COLO668 (cell line): Measurements from ENCODE around the gene TMEM147.
"Not testable (repeated sequence)": the region's sequence is repeated elsewhere in the genome, so short reads cannot be mapped to it uniquely, and the experiment has no call there.

ENCODE experiments used
- DNase-seq: peaks from one replicate; lab custom pipeline; 2025; ENCODE audit not compliant: unreplicated experiment; lab: John Stamatoyannopoulos, UW

Gene TMEM147

DNA sequence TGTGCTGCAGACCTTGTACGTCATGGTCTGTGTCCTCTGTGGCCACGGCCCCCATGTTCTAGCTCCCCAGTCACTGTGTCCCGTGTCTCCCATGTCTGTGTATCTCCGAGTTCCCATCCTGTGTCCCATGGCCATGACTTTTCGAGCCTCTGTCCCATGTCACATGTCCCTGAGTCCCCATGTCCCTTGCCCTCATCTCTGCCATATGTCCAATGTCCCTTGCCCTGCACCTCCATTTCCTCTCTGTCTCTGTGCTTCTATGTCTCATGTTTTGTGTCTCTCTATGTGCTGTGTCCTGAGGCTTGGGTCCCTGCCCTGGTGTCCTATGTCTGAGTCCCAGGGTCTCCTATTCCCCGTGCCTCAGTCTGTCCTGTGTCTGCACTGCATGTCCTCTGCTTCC lies 16.0 kb downstream of the TMEM147 start:
- no peak for DNase-seq

DNA sequence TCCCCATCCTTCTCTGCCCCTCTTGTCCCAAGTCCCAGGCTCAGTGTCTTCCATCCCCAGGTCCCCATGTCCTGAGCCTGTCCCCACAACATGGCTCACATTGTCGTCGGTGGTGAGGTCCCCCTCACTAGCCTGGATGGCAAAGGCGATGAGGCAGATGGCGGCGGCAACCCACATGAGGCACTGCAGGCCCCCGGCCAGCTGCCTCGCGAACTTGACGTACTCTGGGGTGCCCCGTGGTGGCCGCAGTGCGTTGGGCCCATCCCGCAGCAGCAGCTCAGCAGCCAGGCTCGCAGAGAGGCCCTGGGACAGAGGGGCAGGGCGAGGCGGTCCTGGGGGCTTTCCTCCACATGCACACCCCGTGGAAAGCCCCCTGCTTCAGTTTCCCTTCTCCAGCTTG lies 16.9 kb downstream of the TMEM147 start:
- no peak for DNase-seq

DNA sequence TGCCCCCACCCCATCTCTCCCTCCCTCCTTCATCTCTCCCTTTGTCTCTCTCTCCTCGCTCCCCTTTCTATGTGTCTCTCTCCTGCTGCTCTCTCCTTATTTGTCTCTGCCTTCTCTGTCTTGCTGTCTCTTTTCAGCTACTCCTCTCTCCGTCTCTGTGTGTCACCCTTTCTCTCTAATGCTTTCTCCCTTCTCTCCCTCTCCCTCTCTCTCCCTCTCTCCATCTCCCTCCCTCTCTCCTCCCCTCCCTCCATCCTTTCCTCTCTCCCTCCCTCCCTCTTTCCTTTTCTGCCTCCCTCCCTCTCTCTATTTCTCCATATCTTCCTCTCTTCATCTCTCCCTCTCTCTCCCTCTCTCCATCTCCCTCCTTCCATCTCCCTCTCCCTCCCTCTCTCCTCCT lies 17.4 kb downstream of the TMEM147 start:
- no peak for DNase-seq

DNA sequence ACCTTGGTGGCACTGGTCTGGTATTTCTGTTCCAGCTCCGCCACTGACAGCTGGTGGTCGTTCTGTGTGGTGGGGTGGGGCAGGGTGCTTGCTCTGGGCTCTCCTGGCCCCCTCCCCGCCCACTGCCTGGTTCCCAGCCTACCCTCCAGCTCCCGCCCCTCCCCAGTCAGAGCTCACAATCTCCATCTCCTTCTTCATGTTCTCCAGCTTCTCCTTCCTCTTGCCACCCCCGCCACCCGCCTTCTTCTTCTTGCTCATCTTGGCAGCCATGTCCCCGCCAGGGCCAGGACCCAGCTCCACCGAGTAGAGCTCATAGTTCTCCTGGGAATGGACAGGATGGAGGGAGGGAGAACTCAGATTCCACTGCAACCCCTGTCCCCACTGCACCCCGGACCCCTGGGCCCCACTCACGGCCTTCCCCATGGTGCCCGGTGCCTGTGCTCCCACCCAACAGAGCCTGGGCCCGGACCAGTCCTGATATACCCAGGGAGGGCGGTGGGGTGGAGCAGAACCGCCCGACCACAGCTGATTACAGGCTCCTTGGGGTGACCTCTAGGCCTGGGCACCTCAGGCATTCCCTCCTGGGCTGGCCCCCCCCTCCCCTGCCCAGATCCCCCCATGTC lies 17.9 kb downstream of the TMEM147 start, which contains the start of gene ATP4A:
TSS of gene ATP4A (minus strand) at position 452 of the 623 bp plus-strand sequence. CDS start at position 423, 29 bp downstream.
- DNase-seq = no peak

DNA sequence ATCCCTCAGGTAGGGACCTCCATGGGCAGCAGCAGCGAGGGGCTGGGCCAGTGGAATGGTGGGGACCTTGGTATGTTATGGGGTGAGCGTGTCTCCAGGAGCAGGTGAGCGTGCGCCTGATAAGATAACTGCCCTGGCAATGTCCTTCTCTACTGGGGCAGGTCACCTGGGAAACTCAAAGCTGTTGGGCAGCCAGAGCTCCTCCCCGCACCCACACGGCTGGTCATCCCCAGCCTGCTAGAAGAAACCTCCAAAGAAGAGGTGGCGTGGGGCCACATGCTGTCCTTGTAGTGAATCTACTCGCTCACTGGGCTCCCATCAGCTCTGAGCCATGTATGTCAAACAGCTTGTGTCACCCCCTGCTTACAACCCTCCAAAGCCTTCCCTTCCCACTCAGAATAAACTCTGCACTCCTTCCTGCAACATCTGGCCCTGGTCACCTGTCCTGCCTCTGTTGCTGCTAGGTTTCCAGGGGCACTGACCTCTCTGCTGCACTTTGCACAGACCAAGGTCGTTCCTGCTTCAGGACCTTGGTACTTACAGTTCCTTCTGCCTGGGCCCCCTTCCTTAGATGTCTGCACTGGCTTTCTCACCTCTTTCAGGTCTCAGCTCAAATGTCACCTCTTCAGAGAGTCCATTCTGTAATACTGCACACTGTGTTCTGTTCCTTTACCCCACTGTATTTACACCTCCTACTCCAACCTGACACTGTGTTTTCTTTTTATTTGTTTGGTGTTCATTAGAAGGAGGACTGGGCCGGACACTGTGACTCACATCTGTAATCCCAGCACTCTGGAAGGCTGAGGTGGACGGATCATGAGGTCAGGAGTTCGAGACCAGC lies 19.8 kb downstream of the TMEM147 start:
- no peak for DNase-seq

DNA sequence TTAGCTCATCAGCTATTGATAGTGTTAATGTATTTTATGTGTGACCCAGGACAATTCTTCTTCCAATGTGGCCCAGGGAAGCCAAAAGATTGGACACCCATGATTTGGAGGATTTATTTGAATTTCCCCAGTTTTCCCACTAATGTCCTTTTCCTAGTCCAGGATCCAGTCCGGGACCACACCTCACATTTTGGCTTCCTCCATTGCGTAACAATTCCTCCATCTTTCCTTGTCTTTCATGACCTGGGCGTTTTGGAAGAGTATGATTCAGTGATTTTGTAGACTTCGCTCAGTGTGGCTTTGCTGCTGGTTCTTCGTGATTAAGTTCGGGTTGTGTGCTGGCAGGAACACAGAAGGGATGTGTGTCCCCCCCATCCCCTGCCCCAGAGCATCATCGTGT lies 21.3 kb downstream of the TMEM147 start:
- no peak for DNase-seq

DNA sequence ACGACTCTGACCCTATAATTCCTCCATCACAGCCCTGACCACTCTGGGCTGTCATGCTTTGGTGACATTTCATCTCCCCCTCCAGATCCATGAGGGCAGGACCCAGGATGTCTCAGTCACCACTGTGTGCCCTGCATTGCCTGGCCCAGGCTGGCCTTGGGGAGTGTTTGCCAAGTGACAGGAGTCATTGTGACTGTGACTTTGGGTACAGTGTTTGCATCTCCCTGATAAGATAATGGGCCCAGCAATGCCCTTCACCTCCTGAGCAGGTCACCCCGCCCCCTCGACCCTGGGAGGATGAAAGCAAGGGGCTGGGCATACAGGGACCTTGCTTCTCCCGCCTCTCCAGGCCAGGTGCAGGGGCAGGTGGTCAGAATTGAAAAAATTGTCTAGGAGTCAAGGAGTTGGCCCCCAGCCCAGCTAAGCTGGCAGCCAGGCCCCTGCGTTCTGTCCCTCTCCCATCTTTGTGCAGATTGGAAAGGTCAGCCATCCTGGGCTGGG lies 23.9 kb downstream of the TMEM147 start:
- no peak for DNase-seq

DNA sequence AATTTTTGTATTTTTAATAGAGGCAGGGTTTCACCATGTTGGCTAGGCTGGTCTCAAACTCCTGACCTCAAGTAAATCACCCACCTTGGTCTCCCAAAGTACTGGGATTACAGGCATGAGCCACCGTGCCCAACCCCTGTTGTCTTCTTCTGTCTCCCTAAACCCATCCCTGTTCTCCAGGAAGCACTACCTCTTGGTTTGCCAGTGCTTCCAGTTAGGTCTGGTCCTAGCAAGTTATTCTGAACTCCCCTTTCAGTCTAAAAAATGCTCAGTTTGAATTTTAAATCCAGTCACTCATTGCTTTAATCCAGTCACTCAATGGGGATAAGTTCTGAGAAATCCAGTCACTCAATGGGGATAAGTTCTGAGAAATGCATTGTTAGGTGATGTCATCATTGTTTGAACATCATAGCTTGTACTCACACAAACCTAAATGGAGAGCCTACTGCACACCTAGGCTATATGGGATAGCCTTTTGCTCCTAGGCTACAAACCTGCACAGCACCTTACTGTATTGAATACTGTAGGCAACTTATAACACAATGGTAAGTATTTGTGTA lies 26.1 kb downstream of the TMEM147 start:
- DNase-seq = no peak

DNA sequence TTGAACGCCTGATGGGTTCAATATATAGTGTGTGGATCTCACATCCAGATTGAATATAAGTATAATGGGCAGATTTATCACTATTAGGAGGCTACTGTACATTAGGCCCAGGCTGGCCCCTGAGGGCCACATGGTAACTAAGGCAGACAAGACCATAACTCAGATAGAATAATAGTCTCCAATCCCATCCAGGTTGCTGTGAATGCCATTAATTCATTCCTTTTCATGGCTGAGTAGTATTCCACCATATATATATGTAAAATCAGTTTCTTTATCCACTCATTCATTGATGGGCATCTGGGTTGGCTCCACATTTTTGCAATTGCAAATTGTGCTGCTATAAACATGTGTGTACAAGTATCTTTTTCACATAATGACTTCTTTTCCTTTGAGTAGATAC lies 32.5 kb downstream of the TMEM147 start:
- DNase-seq = no peak

DNA sequence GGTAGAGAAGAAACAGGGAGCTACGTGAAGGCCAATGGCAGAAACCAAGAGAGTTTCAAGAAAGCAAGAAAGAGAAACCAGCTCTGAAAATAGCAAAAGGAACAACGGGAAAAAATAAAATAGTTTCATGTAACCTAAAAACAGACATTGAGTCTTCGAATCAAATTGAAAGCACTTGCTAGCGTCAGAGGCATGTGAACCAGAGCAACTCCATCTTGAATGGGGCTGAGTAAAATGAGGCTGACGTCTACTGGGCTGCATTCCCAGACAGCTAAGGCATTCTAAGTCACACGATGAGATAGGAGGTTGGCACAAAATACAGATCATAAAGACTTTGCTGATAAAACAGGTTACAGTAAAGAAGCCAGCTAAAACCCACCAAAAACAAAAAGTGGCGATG lies 33.3 kb downstream of the TMEM147 start:
- DNase-seq = no peak

DNA sequence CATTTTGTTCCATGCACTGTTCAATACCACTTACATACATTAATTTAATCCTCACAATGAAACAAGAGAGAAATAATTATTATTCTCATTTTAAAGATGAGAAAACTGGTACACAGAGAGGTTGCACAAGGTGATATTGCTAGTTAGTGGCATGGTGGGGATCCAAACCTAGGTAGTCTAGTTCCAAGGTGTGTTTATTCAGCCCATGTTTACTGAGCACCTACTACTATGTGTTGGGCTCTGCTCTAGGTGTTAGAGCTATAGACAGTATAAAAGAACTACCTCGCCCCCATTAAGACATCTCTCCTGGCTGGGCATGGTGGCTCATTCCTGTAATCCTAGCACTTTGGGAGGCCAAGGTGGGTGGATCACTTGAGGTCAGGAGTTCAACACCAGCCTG lies 37.3 kb downstream of the TMEM147 start:
- no peak for DNase-seq

DNA sequence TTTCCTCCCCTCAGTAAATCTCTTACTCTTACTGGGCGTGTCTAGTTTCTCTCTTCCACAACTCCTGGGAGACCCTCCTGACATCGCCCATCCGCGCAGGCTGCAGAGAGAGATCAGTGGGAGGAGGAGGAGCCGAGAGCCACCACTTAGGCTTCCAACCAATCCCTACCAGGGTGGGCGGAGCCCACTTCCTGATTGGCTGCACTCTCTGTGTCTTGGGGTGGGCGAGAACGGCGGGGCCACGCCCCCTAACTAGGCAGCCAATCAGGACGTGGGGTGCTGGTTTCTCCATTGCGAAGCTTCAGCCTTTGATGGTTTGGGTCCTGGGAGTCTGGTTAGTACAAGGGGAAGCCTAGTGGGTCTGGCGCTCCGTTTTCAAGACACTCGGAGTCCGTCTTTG lies 40.4 kb downstream of the TMEM147 start, which contains the start of gene PMIS2:
TSS of gene PMIS2 (plus strand) at position 326 of the 400 bp plus-strand sequence. CDS start 87 bp downstream, outside the sequence.
- no peak for DNase-seq

DNA sequence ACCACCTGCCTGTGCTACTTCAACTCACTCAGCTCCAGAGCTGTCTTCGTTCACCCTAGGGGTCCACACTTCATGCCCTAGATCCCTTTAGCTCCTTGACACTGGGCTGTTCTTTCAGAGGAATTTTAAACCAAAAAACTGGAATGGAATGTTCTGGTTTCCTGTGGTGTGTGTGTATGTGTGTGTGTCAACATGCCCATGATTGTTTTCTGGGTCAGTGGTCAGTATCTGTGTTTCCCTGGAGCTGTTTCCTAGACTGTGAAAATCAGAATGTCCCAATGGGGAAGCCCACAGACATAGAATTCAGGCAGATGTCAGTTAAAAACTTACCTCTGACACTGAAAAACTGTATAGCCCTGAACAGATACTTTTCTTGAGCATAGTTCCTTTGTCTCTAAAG lies 41.9 kb downstream of the TMEM147 start:
- DNase-seq = no peak

DNA sequence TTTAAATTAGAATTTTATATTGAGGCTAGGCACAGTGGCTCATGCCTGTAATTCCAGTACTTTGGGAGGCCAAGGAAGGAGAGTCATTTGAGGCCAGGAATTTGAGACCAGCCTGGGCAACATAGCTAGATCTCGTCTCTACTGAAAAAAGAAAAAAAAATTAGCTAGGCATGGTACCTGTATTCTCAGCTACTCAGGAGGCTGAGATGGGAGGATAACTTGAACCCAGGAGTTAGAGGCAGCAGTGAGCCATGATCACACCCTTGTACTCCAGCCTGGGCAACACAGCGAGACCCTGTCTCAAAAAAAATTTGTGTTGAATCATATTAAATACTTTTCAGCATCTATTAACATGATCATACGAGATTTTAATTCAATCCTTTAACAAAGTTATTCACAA lies 45.4 kb downstream of the TMEM147 start:
- DNase-seq = no peak

DNA sequence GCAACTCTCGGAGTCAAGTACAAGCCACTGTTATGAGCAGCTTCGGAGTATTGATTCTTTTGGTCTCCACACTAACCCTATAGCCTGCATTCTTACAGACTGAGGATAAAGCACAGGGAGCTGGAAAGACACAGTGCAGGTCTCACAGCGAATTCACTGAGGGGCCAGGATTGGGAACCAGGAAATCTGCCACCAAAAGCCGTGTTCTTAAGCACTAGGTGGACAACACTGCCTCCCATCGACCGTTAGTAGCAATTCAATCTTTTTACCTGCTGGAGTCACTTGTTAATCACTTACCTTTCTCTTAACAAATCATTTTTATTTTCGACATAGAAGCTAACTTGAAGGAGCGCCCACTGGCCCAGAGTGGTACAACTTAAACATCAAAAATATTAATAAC lies 46.8 kb downstream of the TMEM147 start:
- DNase-seq = peak; percentile 30

DNA sequence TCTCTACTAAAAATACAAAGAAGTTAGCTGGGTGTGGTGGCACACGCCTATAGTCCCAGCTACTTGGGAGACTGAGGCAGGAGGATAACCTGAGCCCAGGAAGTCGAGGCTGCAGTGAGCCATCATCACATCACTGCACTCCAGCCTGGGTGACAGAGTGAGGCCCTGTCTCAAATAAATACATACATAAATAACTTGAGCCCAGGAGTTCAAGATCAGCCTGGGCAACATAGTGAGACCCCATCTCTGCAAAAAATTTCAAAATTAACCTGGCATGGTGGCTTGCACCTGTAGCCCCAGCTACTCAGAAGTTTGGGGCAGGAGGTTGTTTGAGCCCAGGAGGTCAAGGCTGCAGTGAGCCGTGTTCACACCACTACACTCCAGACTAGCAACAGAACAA lies 49.6 kb downstream of the TMEM147 start:
- not testable (repeated sequence) for DNase-seq

DNA sequence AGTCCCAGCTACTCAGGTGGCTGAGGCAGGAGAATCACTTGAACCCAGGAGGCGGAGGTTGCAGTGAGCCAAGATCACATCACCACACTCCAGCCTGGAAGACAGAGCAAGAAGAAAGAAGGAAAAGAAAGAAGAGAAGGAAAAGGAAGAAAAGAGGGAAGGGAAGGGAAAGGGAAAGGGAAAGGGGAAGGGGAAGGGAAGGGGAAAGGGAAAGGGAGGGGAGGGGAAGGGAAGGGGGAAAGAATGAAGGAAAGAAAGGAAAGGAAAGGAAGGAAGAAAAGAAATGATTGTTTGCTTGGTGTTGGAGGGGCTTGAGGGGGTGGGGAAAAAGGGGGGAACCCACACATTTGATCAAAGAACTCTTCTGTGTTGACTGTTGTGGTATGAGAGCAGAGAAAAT lies 50.5 kb downstream of the TMEM147 start:
- DNase-seq = no peak

DNA sequence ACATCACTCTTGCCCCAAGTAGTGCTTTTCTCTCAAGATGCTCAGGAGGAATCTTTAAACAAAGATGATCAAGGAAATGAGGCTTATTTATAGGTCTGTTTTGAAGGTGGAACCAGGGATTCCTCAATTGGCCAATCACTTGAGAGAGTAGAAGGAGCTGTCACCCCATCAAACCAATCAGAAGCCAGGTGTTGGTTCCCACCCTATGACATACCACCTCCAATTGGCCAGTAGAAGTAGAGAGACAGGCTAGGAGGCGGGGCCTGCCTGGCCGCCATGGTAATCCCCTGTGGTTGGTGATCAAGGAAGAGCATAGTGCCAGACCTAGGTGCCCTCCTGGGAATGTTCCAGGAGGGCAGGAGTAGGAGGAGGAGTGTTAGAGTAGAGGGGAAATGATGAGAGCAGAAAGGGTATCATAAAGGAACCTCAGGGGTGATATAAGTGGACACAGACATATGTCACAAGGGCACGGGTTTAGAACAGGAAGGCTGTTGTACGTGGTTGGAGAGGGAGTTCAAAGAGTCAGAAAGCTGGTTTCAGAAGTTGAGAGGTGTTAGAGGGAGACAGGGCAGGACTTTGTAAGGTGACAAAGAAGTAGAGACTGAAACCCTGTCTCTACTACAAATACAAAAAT lies 51.1 kb downstream of the TMEM147 start:
- DNase-seq = no peak
